GM19238 (cell line): ENCODE measurements around the gene IL17A.

Source experiments
- DNase-seq: peaks from one replicate; pipeline ENCODE4 v3.0.0; 2011; ENCODE audit warnings: low spot score; ENCODE audit not compliant: insufficient read length

IL17A gene

DNA sequence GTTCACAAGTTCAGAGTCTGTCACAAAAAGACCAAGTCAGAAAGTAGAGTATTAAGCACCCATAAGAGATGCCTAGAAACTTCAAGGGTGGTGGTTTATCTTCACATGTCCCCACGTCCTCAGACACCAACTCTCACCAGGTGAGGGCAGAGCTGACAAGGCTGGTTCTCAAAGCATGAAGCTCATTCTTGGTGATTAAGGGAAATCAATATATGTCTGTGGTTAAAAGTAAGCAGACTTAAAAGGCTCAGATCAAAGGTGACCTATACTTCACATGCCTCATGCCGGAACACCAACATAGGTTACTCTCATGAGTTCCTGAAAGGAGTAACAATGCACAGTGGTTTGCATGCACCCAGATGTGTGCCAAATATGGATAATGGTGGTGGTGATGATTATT is 27.0 kb downstream of the IL17A start:
- no peak for DNase-seq

GRCh38 chr6:52215787-52216186 is 29.6 kb downstream of the IL17A start:
- no peak for DNase-seq

DNA sequence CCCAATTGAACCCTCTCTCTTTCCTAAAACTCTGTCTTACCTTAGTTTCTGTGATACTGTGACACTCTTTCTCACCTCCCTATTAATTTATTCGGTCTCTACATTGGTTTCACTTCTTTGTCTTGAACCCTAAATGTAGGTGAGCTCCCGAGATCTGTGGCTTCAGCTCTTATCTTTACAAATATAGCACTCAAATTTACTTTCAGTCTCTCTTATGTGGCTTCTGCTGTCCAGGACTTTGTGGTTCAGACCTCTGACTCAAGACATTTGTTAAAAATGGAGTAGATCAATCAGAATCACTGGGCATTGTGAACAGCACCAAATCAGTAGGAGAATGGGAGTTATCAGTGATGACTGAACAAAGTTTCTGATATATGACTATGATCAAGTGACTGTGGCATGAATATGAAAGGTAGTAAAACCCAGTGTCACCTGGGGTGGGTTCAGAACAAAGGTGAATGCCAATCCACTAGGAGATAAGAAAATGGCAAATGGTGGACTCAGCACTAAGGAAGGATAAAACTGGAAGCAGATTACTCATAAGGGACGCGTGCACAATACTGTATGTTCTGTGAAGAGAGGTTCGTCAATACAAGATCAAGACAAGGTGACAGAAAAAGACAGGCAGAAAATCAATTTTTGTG is 30.9 kb downstream of the IL17A start:
- DNase-seq, result no peak

- no peak for DNase-seq
Measured at GRCh38 chr6:52217761-52218160, 31.6 kb downstream of the IL17A start.

DNA sequence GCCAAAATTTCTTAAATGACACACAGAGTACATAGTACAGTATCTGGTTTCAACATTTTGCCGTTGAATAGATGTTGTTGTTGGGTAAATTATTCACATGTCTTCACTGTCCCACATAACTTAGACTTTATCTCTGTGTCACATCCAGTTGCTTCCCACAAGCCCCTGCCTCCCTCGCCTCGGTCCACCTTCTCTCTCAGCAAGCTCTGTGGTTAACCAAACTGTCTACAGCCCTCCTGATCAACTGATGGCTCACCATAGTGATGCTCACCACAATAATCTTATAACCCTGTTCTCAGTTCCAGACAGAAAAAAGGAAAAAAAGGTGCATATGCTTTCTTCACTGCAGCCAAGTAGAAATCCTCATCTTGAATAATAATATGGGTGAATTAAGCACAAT is 35.1 kb downstream of the IL17A start:
- no peak for DNase-seq

DNA sequence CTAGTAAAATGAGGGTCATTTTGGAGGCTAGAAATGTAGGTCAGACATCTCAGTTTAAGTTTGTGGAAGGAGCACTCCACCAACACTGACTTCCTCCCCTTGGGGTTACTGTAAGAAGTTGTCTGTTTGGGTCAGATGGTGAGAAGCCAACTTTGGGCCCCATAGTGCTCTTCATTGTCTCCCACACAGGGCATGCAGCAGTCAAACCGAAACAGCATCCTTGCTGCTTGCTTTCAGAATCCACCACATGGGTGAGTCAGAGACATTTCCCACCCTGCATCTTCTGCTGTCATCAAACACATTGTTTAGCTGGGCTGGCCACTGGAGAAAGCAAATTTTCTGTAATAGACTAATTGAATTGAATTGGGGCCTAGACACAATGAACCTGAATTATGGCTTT is 41.3 kb downstream of the IL17A start:
- peak; percentile 76 for DNase-seq

GRCh38 chr6:52230685-52231084 is 44.5 kb downstream of the IL17A start:
- DNase-seq, result no peak

DNA sequence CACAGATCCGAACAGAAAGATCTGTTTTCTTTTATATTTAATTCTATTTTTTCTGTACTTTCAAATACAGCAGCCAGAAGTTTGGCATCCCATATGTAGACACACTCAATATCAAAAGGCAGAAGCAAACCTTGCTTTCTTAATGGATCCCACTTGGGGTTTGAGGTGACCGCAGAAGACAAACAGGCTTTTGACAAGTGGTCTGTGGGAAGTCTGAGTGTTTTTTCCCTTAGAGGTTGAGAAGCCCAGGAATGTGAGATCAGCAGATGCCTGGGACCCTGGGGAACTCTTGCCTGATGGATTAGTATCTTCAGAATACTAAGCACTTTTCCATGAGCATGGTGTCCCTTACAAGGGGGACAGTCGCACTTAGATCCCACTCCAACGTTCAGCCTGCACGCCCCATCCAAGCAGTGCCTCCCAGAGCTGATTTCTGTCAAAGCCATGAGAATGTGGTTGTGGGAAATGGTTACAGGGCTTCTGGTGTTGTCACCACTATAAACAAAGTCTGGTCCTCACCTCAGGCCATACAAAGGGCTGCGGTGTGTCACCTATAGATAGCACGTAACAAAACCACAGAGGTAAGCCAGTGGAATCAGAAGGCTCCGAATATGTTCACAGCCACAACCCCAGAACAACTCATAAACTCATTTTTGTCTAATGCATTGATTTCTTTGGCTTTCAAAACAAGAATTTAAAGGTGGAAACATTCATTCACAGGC is 45.4 kb downstream of the IL17A start:
- no peak for DNase-seq

DNA sequence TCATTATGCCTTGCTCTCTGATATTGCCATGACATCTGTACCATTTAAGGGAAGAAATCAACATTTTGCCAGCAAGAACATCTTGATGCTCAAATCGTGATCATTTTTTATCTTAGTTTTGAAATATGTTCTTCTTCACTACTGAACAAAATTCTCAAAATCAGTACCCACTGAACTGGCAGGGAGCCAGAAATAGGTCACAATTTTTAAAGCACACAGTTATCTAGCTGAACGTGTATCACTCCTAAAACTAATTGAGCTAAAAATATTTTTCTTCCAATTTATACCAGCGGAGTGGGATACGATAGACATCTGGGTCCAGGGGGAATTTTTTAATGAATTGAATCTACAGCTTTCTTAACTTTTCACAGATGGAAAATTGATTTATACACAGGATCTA is 46.8 kb downstream of the IL17A start:
- no peak for DNase-seq

DNA sequence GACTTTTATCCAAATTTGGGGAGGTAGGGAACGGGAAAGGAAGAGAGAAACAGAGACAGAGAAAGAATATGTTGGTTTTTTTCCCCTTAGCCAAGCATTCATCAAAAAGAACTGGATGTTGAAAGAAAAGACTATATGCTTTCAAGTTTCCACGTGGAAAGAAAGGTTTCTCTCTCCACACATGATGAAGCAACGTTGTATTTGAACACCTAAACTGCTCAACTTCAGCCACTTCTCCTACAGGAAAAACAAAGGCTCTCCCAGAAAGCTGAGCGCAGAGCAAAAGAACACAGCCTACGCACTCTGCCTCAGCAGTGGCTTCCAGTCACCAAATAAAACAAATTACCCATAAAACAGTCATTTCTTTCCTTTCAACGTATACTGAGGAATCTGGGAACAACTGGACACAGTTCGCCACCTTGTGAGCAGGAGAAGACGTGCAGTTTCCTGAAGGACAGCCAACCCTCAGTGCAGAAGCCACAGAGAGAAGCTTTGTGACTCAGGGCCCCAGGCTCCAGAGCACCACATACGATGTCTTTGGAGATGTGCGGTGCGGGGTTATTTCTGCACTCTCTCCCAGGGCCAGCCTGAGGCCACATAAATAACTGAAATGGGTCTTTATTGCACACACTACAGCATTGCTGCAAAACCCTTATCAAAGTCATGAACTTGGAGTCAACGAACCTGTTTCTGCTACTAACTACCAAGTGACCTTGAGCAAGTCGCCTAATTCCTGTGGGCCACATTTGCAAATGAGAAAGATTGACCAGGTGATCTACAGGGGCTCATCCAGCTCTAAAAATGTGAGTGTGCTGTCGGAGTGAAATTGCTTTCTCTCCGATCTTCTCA is 48.0 kb downstream of the IL17A start:
- DNase-seq, result peak; percentile 24
